Measurements from ENCODE around the gene CDV3. TPM values are rescaled to one million over a fixed set of nuclear protein-coding genes. Genes with fewer than 3 reads are reported as not detected.

Gene CDV3
- total and polyA plus RNA-seq, 9 of the 15 experiments (the other 6 are each of a cell fraction or from before 2014, with no cell fraction given), result 72.3 to 273 (median 116) TPM

DNA sequence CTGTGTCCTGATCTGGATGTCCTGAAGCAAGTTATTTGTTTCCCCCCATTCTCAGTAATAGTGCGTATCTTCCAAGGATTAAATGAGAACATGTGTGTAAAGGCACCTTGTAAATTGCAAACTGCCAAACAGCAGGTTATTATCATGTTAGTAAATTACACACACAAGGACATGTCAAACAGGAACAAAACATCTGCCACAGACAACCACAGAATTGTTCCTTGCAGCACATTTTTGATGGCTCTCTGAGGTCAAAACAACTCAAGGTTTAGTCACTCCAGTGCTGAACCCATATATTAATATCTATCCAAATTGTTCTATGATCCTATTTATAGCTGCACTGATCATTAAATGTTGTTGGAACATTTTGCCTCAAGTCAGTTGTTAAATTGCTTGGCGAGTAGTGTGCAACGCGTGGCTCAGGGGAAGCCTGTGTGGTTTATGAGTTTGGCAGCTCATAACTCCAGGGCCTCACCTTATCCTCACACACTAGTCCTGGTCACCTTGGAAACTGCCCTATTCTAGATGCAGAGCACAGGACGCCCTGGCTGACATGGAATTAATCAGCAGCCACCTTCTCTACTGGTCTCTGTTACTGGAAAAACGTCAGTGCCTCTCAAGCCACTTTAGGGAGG lies 46.3 kb upstream of the CDV3 start:
- Histone ChIP-seq H2AFZ (ENCODE audit: low read depth, low read length) (no peak overlapping the region), H3K9ac (ENCODE audit: insufficient read depth in 1 of 2, low read depth in 2 of 2, low read length in 2 of 2) (no peak overlapping the region), H3K27me3 (ENCODE audit: control insufficient read depth in 2 of 2, insufficient read depth in 2 of 2, low read length in 2 of 2) (no peaks in the 10 kb centered on the region), H3K9me1 (ENCODE audit: control insufficient read depth, insufficient read depth, low read length) (no peaks in the 10 kb centered on the region), H3K79me2 (ENCODE audit: control insufficient read depth, insufficient read depth, low read length) (no peaks in the 10 kb centered on the region), H3K36me3 (ENCODE audit: control insufficient read depth, insufficient read depth, low read length) (no peaks in the 10 kb centered on the region), H3K4me1 (replicated peaks in 1 of 2; ENCODE audit: control insufficient read depth in 2 of 2, insufficient read depth in 2 of 2, low read length in 2 of 2) (no peaks in the 10 kb centered on the region), H3K27ac (ENCODE audit: extremely low read depth, low read depth, low read length) (no peak overlapping the region), H4K20me1 (replicated peaks; ENCODE audit: control insufficient read depth, insufficient read depth, low read length) (no peaks in the 10 kb centered on the region), H3K9me3 (replicated peaks; ENCODE audit: control insufficient read depth, insufficient read depth, low read depth, low read length) (no peaks in the 10 kb centered on the region), H3K4me2 (ENCODE audit: insufficient read depth, low read length) (no peak overlapping the region), H3K4me3 (no peak overlapping the region)
- DNase-seq (ENCODE audit: extremely low read depth in 1 of 4, low spot score in 3 of 4), result no peak
- FAIRE-seq, result no peak
- 2% methylated on average over 6 of the region's 6 CpGs for WGBS (ENCODE audit: insufficient coverage, low coverage, missing lambda C conversion rate)
- CTCF ChIA-PET (ENCODE audit: low intra/inter-chr PET ratio), result interaction anchor here (0.6 kb wide), 1 partner anchor 635 kb away, joined by 3 read pairs; no protein-coding TSS in a partner anchor
- no TSS peak for BruUV-seq (replicated peaks)
- intact Hi-C loops (cut with micrococcal nuclease) (no loop called here), in situ Hi-C loops (cut with MboI) (no loop called here)
- TF ChIP-seq ELF2 (CRISPR knock-in tag; IDR thresholded peaks at IDR 0.05) (no peak), JUN (IDR thresholded peaks at IDR 0.05; ENCODE audit: borderline replicate concordance, low read depth, low read length) (no peak), JUN (CRISPR knock-in tag; IDR thresholded peaks at IDR 0.05; ENCODE audit: borderline replicate concordance) (no peak), AFF1 (IDR thresholded peaks at IDR 0.05; ENCODE audit: low read depth in 1 of 2, partially characterized antibody in 2 of 2) (no peak), SUPT5H (IDR thresholded peaks at IDR 0.05) (no peak), CBX2 (IDR thresholded peaks at IDR 0.05; ENCODE audit: insufficient read depth, low read length, poor library complexity, severe bottlenecking) (no peak), PRMT5 (CRISPR knock-in tag; IDR thresholded peaks at IDR 0.05) (no peak)
- TF ChIP-seq, protein P1, sequence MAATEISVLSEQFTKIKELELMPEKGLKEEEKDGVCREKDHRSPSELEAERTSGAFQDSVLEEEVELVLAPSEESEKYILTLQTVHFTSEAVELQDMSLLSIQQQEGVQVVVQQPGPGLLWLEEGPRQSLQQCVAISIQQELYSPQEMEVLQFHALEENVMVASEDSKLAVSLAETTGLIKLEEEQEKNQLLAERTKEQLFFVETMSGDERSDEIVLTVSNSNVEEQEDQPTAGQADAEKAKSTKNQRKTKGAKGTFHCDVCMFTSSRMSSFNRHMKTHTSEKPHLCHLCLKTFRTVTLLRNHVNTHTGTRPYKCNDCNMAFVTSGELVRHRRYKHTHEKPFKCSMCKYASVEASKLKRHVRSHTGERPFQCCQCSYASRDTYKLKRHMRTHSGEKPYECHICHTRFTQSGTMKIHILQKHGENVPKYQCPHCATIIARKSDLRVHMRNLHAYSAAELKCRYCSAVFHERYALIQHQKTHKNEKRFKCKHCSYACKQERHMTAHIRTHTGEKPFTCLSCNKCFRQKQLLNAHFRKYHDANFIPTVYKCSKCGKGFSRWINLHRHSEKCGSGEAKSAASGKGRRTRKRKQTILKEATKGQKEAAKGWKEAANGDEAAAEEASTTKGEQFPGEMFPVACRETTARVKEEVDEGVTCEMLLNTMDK (IDR thresholded peaks at IDR 0.05; ENCODE audit: borderline replicate concordance, insufficient read depth, low read depth, low read length, poor library complexity, severe bottlenecking), result no peak
- TF ChIP-seq, protein P2, sequence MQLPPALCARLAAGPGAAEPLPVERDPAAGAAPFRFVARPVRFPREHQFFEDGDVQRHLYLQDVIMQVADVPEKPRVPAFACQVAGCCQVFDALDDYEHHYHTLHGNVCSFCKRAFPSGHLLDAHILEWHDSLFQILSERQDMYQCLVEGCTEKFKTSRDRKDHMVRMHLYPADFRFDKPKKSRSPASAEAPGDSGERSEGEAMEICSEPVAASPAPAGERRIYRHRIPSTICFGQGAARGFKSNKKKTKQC (CRISPR knock-in tag; IDR thresholded peaks at IDR 0.05), result no peak
- no peak for ATAC-seq
- POLR2A ChIA-PET, result no interaction called here
